ENCODE data around the gene CLEC3B. TPM values are rescaled to one million over a fixed set of nuclear protein-coding genes. Genes with fewer than 3 reads are reported as not detected.
"Not testable (repeated sequence)": the region's sequence is repeated elsewhere in the genome, so short reads cannot be mapped to it uniquely, and the experiment has no call there.

Gene CLEC3B, protein sequence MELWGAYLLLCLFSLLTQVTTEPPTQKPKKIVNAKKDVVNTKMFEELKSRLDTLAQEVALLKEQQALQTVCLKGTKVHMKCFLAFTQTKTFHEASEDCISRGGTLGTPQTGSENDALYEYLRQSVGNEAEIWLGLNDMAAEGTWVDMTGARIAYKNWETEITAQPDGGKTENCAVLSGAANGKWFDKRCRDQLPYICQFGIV
- total RNA-seq: 0.25 and 0.26 TPM in 2 replicates

GRCh38 chr3:45026038-45026437 lies at the start of gene CLEC3B:
CLEC3B (plus strand) TSS chr3:45026303; CDS start chr3:45026363, 60 bp downstream.
- peak in 1 of 2 donors; percentile 69 for DNase-seq (ENCODE audit: low read depth in 2 of 2)

DNA sequence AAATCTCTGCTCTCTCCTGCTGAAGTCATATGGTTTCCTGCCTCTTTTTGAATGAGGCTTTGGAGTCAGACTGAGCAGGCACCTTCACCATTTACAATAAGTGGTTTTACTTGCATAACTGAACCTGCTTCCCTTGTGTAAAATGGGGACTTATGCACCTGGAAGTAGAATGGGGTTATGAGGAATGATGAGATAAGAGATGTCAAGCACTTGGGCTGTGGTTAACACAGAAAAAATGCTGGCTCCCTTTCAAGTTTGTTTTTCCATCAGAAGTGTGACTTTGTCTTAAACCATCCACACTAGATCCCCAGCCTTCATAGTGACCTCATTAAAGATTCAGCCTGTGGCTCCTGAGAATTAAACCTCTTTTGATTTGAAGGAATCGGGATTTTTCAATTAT lies 44.9 kb upstream of the CLEC3B start:
- DNase-seq (ENCODE audit: low read depth in 2 of 2): no peak

GRCh38 chr3:44981751-44982150 lies 44.4 kb upstream of the CLEC3B start:
- DNase-seq (ENCODE audit: low read depth in 2 of 2): no peak

- DNase-seq (ENCODE audit: low read depth in 2 of 2): no peak
Observed at GRCh38 chr3:44982817-44983216, 43.3 kb upstream of the CLEC3B start.

DNA sequence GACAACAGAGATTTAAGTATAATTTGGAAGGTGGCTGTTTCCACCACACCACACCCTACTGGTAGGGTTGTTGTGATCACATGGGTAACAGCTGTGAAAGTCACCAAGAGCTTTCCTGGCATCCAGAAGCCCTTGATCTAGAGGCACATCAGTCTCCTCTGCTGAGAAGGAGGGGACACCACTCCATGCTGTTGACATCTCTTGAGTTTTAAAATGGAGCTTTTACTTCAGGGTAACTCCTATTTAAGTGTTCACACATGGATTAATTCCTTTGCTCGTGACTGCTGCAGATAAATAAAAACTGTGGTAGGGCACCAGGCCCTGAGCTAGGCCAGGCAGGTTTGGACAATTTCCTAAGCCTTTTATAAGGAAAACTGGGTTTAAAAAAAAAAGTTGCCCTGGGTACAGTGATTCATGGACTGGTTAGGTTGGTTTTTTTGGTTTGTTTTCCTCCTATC lies 42.6 kb upstream of the CLEC3B start:
- no peak for DNase-seq (ENCODE audit: low read depth in 2 of 2)

DNA sequence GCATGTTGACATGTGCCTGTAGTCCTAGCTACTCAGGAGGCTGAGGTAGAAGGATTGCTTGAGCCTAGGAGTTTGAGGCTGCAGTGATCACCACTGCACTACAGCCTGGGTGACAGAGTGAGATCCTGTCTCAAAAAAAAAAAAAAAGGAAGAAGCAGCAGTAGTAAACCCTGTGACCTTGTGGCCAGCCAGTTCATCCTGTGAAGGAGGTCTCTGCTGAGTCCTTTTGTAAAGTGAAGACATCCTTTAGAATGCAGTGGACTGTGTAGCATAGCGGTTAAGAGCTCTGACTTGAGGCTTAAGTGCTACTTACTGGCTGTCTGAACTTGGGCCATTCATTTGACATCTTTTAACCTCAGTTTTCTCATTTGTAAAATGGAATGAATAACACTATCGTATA lies 41.8 kb upstream of the CLEC3B start:
- no peak for DNase-seq (ENCODE audit: low read depth in 2 of 2)

DNA sequence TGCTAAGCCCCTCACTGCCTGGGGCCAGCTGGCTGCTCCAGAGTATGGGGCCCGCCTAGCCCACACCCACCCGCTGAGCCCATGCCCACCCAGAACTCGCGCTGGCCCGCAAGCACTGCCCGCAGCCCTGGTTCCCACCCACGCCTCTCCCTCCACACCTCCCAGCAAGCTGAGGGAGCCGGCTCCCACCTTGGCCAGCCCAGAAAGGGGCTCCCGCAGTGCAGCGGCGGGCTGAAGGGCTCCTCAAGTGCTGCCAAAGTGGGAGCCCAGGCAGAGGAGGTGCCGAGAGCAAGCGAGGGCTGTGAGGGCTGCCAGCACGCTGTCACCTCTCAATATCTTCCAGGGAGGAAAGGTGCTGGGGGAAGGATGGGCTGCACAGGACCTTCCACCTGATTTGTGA lies 39.8 kb upstream of the CLEC3B start:
- not testable (repeated sequence) for DNase-seq (ENCODE audit: low read depth in 2 of 2)

DNA sequence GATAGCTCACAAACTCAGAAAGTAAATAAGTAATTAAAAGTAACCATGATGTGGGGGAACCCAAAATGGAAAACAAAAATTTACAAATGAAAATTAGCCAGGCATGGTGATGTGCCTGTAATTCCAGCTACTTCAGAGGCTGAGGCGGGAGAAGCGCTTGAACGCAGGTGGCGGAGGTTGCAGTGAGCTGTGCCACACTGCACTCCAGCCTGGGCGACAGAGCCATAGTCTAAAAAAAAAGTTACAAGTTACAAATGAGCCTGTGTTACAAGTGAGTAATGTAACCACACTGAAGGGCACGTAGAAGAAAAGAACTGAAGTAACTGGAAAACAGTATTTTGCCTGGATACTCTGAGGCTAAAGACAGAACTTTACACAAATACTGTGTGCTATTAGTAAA lies 38.8 kb upstream of the CLEC3B start:
- DNase-seq (ENCODE audit: low read depth in 2 of 2): no peak

DNA sequence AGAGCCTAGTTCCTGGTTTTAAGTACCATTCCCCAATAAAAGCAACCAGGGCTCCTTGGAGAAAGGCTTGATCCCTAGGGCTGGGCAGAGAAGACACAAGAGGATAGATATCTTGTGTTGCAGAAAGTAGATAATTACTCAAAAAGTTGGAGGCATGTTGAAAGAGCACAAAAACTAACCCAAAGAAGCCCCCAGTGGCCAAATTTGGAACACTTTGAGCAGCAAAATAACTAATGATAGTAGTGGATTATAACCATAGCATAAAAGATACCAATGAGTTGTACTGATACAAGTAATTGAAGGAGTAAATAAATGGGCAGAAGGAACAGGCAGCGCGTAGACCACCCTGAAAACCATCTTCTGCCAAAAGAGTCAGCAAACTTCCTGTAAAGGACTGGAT lies 38.0 kb upstream of the CLEC3B start:
- no peak for DNase-seq (ENCODE audit: low read depth in 2 of 2)

GRCh38 chr3:44989141-44989540 lies 37.0 kb upstream of the CLEC3B start:
- no peak for DNase-seq (ENCODE audit: low read depth in 2 of 2)

- no peak for DNase-seq (ENCODE audit: low read depth in 2 of 2)
Observed at GRCh38 chr3:44989636-44990373, 36.3 kb upstream of the CLEC3B start.

DNA sequence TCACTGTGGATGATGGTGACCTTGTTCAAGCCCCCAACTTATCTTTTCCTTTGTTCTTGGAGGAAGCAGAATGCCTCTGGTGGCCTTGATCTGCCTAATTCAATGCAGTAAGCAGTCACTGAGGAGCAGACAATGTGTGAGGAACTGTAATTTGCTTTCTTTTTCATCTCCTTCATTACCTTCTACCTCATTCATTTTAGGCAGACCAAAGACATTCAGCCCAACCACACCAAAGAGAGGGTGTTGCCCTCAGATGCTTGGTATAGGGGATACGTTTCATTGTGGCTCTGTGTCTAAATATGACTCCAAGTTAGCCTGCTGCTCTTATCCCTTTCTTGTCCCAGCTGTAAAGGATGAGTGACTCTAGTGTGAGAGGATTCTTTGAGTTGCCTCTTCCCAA lies 34.8 kb upstream of the CLEC3B start:
- DNase-seq (ENCODE audit: low read depth in 2 of 2): no peak

DNA sequence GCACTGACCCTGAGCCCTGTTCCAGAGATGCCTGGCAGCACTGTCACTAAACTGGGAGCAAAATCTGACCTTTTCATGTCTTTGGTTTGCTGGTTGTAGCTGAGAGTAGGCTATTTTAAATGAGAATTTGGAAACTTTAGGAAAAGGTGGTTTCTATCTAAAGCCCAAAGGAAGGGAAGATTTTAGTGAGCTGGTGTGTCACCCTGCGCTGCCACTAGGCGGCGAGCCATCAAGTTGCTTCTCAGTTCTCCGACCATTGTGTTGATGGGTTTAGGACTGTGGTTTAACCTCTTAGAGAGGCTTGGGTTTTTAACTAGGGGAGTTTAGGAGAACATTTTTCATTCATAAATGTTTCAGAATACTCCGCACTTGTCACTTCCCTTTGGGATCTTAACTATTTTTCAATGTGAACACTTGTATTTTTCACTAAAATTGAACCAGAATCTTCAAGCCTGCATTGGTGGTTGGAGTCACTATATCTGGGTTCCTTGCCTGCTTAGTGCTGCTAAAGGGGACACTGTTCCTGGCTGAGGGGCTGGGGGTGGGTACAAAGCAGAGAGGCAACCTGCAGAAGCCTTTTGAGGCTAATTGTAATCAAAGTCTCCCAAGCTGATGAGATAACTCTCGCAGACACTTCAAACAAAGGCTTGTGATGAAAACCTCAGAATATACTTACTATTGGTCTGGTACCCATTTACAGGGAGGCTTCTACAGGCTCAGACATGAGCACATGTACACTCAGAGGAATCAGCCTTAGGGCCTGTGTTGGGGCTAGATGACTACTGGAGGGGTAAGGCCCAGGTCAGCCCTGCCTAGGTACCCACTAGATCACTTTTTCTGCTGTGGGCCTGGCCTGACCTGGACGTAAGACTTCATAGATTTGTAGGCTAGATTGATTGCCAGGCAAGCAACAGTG lies 33.3 kb upstream of the CLEC3B start:
- DNase-seq (ENCODE audit: low read depth in 2 of 2): peak in 1 of 2 donors; percentile 41

GRCh38 chr3:44993471-44994205 lies 32.5 kb upstream of the CLEC3B start:
- DNase-seq (ENCODE audit: low read depth in 2 of 2): no peak

DNA sequence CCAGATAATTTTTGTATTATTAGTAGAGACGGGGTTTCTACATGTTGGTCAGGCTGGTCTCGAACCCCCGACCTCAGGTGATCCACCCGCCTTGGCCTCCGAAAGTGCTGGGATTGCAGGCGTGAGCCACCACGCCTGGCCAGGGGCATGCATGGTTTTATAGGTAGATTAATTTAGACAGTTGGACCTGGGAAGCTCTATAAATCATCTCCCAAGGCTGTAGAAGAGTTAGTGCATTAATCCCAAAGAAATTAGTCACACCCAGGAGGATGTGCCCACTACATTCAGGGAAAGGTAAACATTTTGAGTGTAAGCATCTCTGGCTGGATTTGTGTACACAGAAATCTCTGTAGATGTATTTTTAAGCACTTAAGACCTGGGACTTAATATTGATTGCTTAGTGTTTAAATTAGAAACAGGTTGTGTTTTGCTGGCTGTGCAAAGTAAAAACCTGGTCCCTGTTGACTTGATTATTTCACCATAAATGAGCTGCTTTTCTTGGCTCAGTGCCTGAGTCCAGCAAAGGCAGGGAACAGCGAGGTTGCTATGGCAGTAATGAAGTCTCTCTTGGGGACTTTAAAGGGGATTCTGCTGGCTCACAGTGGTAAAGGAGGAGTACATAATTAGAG lies 30.8 kb upstream of the CLEC3B start:
- peak; percentile 75 to 81 for DNase-seq (ENCODE audit: low read depth in 2 of 2)

GRCh38 chr3:44996556-44996969 lies 29.5 kb upstream of the CLEC3B start:
- DNase-seq (ENCODE audit: low read depth in 2 of 2): no peak

DNA sequence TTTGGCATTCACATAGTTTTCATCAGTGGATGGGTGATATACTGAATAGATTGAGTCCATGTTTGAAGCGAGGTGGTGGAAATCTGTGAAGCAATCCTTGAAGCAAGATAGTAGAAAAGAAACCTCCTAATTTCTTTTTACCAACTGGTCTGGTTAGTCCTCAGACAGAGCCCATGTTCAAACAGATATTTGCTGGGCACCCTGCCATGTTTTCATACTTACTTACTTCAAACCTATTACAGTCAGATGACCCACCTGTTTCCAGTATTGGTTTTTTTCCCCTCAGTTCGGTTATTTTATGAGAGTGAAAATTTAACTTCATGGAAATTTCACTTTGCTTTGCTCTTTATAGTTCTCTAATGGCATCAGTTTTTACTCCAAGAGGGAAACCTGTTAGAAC lies 26.3 kb upstream of the CLEC3B start:
- no peak for DNase-seq (ENCODE audit: low read depth in 2 of 2)

DNA sequence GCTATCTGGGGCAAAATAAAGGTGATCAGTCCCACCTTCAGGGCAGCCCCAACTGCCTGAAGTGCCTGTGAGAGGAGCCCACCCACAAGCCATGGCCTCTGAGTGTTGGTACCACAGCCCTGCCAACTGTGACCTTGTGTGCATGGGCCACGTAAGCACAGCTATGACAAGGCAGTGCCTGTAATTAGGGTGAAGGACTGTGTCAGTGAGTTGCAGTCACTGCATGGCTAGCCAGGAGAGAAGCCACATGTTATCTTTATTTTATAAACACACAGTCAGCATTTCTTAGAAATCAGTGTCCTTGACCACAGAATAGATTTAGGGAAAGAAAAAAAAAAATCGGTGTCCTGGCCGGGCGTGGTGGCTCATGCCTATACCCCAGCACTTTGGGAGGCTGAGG lies 25.3 kb upstream of the CLEC3B start:
- DNase-seq (ENCODE audit: low read depth in 2 of 2): no peak

DNA sequence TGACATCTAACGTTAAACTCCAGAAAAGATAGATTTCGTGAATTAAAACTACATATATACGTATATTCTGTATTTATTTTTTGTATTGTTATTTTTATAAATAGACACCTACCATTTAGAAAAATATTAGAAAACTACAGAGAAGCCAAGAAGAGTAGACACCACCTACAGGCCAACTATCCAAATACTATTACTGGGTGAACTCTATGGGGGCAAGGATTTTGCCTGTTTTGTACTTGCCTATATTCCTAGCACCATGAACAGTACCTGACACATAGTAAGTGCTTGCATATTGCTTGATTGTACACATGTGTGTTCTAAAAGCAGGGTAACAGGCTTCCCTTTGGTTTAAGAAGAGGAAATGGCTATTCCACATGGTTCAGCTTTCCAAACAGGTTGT lies 24.4 kb upstream of the CLEC3B start:
- peak in 1 of 2 donors; percentile 13 for DNase-seq (ENCODE audit: low read depth in 2 of 2)

- peak in 1 of 2 donors; percentile 47 for DNase-seq (ENCODE audit: low read depth in 2 of 2)
Observed at GRCh38 chr3:45002139-45002660, 23.9 kb upstream of the CLEC3B start.

GRCh38 chr3:45002720-45003119 lies 23.4 kb upstream of the CLEC3B start:
- DNase-seq (ENCODE audit: low read depth in 2 of 2): no peak
